ENCODE measurements around the gene TAF10. TPM values are rescaled to one million over a fixed set of nuclear protein-coding genes. Genes with fewer than 3 reads are reported as not detected.

TAF10 gene
- total and polyA plus RNA-seq, 9 donors = 40.0 to 183 (median 76.8) TPM

DNA sequence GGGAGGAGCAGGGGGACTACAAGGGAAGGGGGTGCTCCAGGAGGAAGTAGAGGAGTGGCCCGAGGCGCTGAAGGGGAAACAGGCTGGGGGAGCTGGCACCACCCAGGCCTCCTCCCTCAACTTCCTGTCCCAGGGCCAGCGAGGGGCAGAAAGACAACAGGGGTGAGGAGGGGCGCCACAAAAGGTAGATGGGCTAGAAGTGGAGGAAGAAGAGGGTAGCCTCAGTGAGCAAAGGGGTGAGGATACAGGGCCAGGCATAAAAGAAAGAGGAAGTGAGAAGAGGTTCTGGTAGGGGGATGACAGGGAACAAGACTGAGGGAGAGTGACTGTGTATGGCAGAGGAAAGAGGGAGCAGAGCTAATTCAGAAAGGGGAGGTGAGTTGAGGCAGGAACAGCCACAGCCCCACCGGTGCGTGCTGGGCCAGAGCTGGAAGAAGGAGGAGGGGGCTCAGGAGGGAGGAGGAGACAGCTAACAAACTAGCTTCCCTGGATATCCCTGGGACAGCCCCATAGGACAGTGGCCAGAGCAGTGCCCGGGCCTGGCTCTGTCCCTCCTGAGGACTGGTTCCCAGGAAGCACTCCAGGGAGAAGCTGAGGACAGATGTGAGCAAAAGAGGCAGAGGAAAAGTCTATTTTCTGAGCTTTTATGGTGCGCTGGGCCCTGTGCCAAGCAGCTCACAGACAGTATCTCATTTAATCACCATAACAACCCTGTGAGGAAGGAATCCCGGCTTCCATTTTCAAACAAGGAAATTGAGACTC, 35.1 kb upstream of the TAF10 start:
- H3K9me3 ChIP-seq = no peaks in the 10 kb centered on the region
- H3K4me3 ChIP-seq = peak overlapping the region; percentile 11
- intact Hi-C loops (cut with DNase I) = no loop called here

DNA sequence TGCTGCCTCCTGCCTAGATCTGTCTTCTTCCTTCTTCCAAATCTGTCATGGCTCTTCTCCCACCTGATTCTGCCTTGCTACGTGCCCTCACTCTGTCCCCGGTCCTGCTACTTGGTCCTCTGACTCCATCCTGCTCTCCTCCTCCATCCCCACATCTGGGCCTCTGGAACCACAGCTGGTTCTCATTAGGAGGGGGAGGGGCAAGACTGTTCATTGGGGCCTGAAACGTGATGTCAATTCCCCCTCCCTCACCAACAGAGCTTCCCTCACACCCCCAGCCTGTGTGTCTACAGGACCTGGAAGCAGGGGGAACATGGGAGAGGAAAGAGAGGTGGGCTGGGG, 34.5 kb upstream of the TAF10 start:
- peak in 4 of 5 donors; percentile 40 to 73 (median 58) for DNase-seq
- intact Hi-C loops (cut with DNase I) = no loop called here
- peak overlapping the region in 1 of 2 donors; percentile 8 for H3K27ac ChIP-seq
- WGBS, 3 donors = 12 to 20% (median 16%) methylated on average over 3 of the region's 3 CpGs
- H3K27me3 ChIP-seq = no peaks in the 10 kb centered on the region
- no peaks in the 10 kb centered on the region for H3K36me3 ChIP-seq
- H3K4me1 ChIP-seq (ENCODE audit: insufficient read depth) = peaks cover 17% of the 10 kb centered on the region
- no peaks in the 10 kb centered on the region for H3K9me3 ChIP-seq
- H3K4me3 ChIP-seq = peak overlapping the region; percentile 11
- TF ChIP-seq, protein P1, sequence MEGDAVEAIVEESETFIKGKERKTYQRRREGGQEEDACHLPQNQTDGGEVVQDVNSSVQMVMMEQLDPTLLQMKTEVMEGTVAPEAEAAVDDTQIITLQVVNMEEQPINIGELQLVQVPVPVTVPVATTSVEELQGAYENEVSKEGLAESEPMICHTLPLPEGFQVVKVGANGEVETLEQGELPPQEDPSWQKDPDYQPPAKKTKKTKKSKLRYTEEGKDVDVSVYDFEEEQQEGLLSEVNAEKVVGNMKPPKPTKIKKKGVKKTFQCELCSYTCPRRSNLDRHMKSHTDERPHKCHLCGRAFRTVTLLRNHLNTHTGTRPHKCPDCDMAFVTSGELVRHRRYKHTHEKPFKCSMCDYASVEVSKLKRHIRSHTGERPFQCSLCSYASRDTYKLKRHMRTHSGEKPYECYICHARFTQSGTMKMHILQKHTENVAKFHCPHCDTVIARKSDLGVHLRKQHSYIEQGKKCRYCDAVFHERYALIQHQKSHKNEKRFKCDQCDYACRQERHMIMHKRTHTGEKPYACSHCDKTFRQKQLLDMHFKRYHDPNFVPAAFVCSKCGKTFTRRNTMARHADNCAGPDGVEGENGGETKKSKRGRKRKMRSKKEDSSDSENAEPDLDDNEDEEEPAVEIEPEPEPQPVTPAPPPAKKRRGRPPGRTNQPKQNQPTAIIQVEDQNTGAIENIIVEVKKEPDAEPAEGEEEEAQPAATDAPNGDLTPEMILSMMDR (IDR thresholded peaks at IDR 0.05) = no peak
- TF ChIP-seq POLR2A (IDR thresholded peaks at IDR 0.05) (no peak), EP300 (IDR thresholded peaks at IDR 0.05) (no peak)

More for the DNA sequence above, 35.1 kb upstream of the TAF10 start:
- WGBS, 3 donors = 27 to 38% (median 32%) methylated on average over 9 of the region's 9 CpGs
- Histone ChIP-seq H3K27ac (peak overlapping the region in 1 of 2 donors; percentile 8), H3K27me3 (no peaks in the 10 kb centered on the region), H3K4me1 (ENCODE audit: insufficient read depth) (peaks cover 17% of the 10 kb centered on the region), H3K36me3 (no peaks in the 10 kb centered on the region)
- DNase-seq = no peak
- no peak for TF ChIP-seq POLR2A (IDR thresholded peaks at IDR 0.05)
- TF ChIP-seq, protein P1 (IDR thresholded peaks at IDR 0.05) = no peak
- TF ChIP-seq EP300 (IDR thresholded peaks at IDR 0.05) = no peak

DNA sequence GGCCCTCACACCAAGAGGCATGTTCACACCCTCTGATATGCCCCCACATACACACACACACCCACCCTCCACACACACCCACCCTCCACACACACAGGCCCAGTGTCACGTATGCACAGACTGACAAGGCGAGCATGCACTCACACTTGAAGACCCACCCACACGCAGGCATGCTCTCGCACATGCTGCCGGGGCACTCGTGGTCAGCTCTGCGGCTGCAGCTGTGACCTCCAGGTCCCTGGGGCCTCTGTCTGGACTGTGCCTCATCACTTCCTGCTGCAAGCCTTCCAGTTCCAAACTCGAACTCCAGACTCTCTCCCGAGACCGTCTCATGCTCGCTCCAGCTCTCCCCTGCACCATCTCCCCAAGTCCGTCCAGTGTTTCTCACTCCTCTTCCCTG, 34.1 kb upstream of the TAF10 start:
- Histone ChIP-seq H3K4me3 (no peak overlapping the region), H3K27ac (no peak overlapping the region), H3K36me3 (no peaks in the 10 kb centered on the region), H3K27me3 (no peaks in the 10 kb centered on the region), H3K4me1 (ENCODE audit: insufficient read depth) (peaks cover 17% of the 10 kb centered on the region), H3K9me3 (no peaks in the 10 kb centered on the region)
- peak in 2 of 5 donors; percentile 21 to 34 for DNase-seq
- intact Hi-C loops (cut with DNase I) = no loop called here
- no peak for TF ChIP-seq POLR2A (IDR thresholded peaks at IDR 0.05)
- TF ChIP-seq, protein P1 (IDR thresholded peaks at IDR 0.05) = no peak
- no peak for TF ChIP-seq EP300 (IDR thresholded peaks at IDR 0.05)
- WGBS, 3 donors = 21 to 32% (median 24%) methylated on average over 12 of the region's 12 CpGs

DNA sequence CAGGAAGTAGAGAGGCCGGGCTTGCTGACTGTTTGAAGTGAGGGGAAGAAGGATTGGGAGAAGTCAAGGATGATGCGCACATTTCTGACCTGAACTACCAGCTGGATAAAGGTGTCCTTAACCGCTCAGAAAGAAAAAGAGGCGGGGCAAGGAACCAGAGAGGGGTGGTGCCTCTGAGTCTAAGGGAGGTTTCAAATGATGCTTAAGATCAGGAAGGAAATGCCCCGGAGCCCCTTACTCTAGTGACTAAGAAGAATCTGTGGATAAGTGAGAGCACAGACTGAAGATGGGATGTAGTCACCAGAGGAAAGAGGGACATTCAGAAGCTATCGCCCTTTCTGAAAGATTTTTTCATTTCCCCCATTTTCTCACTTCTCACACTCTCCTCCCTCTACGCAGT, 30.9 kb upstream of the TAF10 start:
- TF ChIP-seq POLR2A (IDR thresholded peaks at IDR 0.05) (no peak), EP300 (IDR thresholded peaks at IDR 0.05) (no peak)
- TF ChIP-seq, protein P1 (IDR thresholded peaks at IDR 0.05) = no peak
- Histone ChIP-seq H3K27me3 (no peaks in the 10 kb centered on the region), H3K4me1 (ENCODE audit: insufficient read depth) (peaks cover 17% of the 10 kb centered on the region), H3K27ac (no peak overlapping the region), H3K36me3 (no peaks in the 10 kb centered on the region), H3K4me3 (no peak overlapping the region), H3K9me3 (no peaks in the 10 kb centered on the region)
- intact Hi-C loops (cut with DNase I) = no loop called here
- no peak for DNase-seq
- WGBS, 3 donors = 88 to 94% (median 92%) methylated on average over 7 of the region's 7 CpGs
